HepG2 (cell line): ENCODE results near the gene PRSS22. TPM values are rescaled to one million over a fixed set of nuclear protein-coding genes. Genes with fewer than 3 reads are reported as not detected.
A peak's percentile ranks its signal among the peaks of the same experiment; 100 is the strongest.

Experiments used
- ATF3 ChIP-seq: sonication (generic); formaldehyde crosslinking; IDR thresholded peaks from 2 replicates; pipeline ENCODE4 v1.4.0; 2020; ENCODE audit warnings: missing genetic modification reagents
- CREB1 ChIP-seq, 2 experiments: fragments of 450-650 bp in 1 of 2; IDR thresholded peaks; 2 replicates each; pipeline ENCODE4 v1.6.1; 2016 to 2017; ENCODE audit warnings: control low read depth in 1 of 2, mild to moderate bottlenecking in 1 of 2, missing compliant biosample characterization in 1 of 2, missing genetic modification characterization in 1 of 2
- GRHL1 ChIP-seq: sonication (generic); formaldehyde crosslinking; conservative IDR thresholded peaks from 2 replicates; pipeline ENCODE4 v1.8.0; 2022; ENCODE audit warnings: missing genetic modification reagents
- HINFP ChIP-seq: sonication (generic); formaldehyde crosslinking; IDR thresholded peaks from 2 replicates; pipeline ENCODE4 v1.4.0; 2020; ENCODE audit warnings: low read depth, mild to moderate bottlenecking, missing genetic modification reagents
- HNRNPUL1 ChIP-seq: fragments of 200-400 bp; formaldehyde crosslinking; IDR thresholded peaks from 2 replicates; pipeline ENCODE4 v1.6.1; 2017; ENCODE audit warnings: low read depth, mild to moderate bottlenecking, low read length, moderate library complexity
- KMT2B ChIP-seq: IDR thresholded peaks from 2 replicates; pipeline ENCODE4 v1.6.1; 2016; ENCODE audit warnings: missing genetic modification reagents, missing compliant biosample characterization
- RBM39 ChIP-seq: fragments of 200-400 bp; formaldehyde crosslinking; IDR thresholded peaks from one replicate; pipeline ENCODE4 v1.6.1; 2018; ENCODE audit warnings: antibody characterized with exemption, mild to moderate bottlenecking, low read depth, low read length; ENCODE audit not compliant: poor library complexity, severe bottlenecking
- TIGD3 ChIP-seq: sonication (generic); formaldehyde crosslinking; IDR thresholded peaks from 2 replicates; pipeline ENCODE4 v1.5.1; 2020; ENCODE audit warnings: mild to moderate bottlenecking, missing genetic modification reagents, borderline replicate concordance
- ZC3H4 ChIP-seq: sonication (generic); formaldehyde crosslinking; IDR thresholded peaks from 2 replicates; pipeline ENCODE4 v1.4.0; 2020; ENCODE audit warnings: missing genetic modification reagents, borderline replicate concordance
- ZMAT5 ChIP-seq: sonication (generic); formaldehyde crosslinking; IDR thresholded peaks from 2 replicates; pipeline ENCODE4 v1.5.0; 2020; ENCODE audit warnings: mild to moderate bottlenecking, low read depth, missing genetic modification reagents, borderline replicate concordance
- ZNF318 ChIP-seq: sonication (generic); formaldehyde crosslinking; IDR thresholded peaks from 2 replicates; pipeline ENCODE4 v1.4.0; 2020; ENCODE audit warnings: mild to moderate bottlenecking, missing genetic modification reagents
- ZNF709 ChIP-seq: sonication (generic); formaldehyde crosslinking; IDR thresholded peaks from 2 replicates; pipeline ENCODE4 v1.5.0; 2020; ENCODE audit warnings: mild to moderate bottlenecking, missing genetic modification reagents
- polyA plus RNA-seq, 8 experiments: library from polyadenylated mRNA; depleted of rRNA in 3 of 8; stranded (reverse) in 7 of 8; unstranded in 1 of 8; fragments of >200 nt; fragmentation: Illumina TruSeq in 4 of 8; extraction: Trizol in 4 of 8; gene quantifications; 2 replicates each; pipeline versions ENCODE4 v1.2.1 to v1.2.3, GENCODE V29; 2011 to 2016; ENCODE audit warnings: low read depth in 4 of 8, missing spikeins in 1 of 8, mixed read lengths in 1 of 8; ENCODE audit not compliant: insufficient read depth in 1 of 8
- total RNA-seq, 5 experiments: library from RNA; depleted of rRNA; stranded (reverse); fragments of >200 nt; fragmentation: Illumina TruSeq; extraction: Trizol; gene quantifications; 2 replicates each; pipeline ENCODE4 v1.2.3, GENCODE V29; 2016; ENCODE audit warnings: low read depth in 1 of 5

Gene PRSS22
- total and polyA plus RNA-seq, 2 of the 13 experiments (the other 11 are each of a cell fraction or from before 2014, with no cell fraction given): 0.24 to 0.32 TPM

GRCh38 chr16:2905241-2905987 lies 47.4 kb upstream of the PRSS22 start (continued):
- no peak for TF ChIP-seq ZNF318 (CRISPR knock-in tag)
- peak; percentile 25; the same call in 1 of the 2 replicates for TF ChIP-seq KMT2B (CRISPR knock-in tag)
- no peak for TF ChIP-seq TIGD3
- 0 out of 2 replicates have a peak, but pooled peaks have one; percentile 43 for TF ChIP-seq HINFP (CRISPR knock-in tag)
- peak; percentile 88 for TF ChIP-seq RBM39
- TF ChIP-seq CREB1 (IDR thresholded peaks at IDR 0.05): peak; percentile 1; the same call in 1 of the 2 replicates
- no peak for TF ChIP-seq CREB1 (CRISPR knock-in tag; IDR thresholded peaks at IDR 0.05)
- peak; percentile 48 for TF ChIP-seq ATF3 (CRISPR knock-in tag)
- TF ChIP-seq HNRNPUL1: no peak
- TF ChIP-seq GRHL1 (CRISPR knock-in tag): no peak
- TF ChIP-seq ZNF709: 0 out of 2 replicates have a peak, but pooled peaks have one; percentile 44
- TF ChIP-seq ZMAT5 (CRISPR knock-in tag): no peak
- TF ChIP-seq ZC3H4 (CRISPR knock-in tag): no peak
